HG02610 (cell line): ENCODE results near the gene TMEM164.

Source experiments
- ATAC-seq: cut with Tn5 transposase; IDR thresholded peaks from one replicate; pipeline ENCODE4 v1.9.1; 2021; ENCODE audit warnings: mild to moderate bottlenecking, moderate library complexity; ENCODE audit not compliant: unreplicated experiment

Gene TMEM164

GRCh38 chrX:110036162-110037033 lies 33.5 kb downstream of the TMEM164 start:
- no peak for ATAC-seq

DNA sequence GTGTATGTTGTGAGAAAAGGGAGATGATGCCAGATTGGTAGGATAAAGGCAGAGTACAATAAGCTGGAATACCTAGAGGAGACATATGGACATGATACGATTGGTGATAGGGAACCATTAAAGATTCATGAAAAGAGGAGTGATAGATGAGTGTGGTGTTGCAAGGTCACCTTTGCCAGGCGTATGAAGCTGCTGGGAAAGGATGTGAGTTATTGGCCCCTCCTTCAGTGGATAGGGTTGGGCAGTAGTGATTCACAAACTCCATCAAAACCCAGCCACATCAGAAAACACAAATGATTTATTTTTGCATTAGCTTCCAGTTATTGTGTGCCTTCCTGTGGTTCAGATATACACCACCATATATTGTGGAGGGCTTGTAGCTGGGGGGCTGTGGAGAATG lies 34.3 kb downstream of the TMEM164 start:
- ATAC-seq: no peak

- ATAC-seq: no peak
Measured at GRCh38 chrX:110038900-110039299, 36.0 kb downstream of the TMEM164 start.

- ATAC-seq: no peak
Measured at GRCh38 chrX:110041980-110042379, 39.1 kb downstream of the TMEM164 start.

GRCh38 chrX:110042496-110042895 lies 39.6 kb downstream of the TMEM164 start:
- ATAC-seq: no peak

- no peak for ATAC-seq
Measured at GRCh38 chrX:110043506-110043905, 40.6 kb downstream of the TMEM164 start.

DNA sequence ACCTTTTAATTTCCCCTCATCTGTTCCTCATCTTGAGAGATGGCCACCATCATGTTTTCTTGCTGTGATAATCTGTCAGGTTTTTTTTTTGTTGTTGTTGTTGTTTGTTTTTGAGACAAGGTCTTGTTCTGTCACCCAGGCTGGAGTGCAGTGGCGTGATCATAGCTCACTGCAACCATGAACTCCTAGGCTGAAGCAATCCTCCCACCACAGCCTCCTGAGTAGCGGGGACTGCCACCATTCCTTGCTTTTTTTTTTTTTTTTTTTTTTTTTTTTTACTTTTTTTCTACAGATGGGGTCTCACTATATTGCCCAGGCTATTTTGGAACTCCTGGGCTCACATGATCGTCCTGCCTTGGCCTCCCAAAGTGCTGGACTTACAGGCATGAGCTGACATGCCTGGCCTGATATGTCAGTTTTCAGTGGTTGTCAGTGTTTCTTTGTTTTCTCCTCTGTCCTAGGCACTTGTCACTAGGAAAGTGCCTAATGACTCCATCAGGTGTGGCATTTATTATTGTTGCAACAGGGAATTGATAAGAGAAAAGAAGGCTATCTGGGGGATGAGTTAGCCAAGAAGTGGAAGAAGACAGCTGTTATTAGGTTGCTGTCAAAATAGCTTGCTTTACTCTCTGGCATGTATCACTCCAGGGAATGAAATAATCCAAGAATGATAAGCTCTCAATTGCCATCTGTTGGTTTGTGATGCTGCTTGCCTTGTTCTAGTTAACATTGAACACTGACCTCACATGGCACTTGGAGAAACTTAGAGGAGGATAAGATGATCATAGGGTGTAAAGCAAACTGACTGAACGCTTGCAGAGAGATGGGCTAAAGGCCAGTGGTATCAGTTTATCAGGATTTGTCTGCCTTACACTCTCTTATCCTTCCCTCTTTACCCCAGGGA lies 41.7 kb downstream of the TMEM164 start:
- no peak for ATAC-seq

GRCh38 chrX:110045421-110045820 lies 42.5 kb downstream of the TMEM164 start:
- no peak for ATAC-seq

- no peak for ATAC-seq
Measured at GRCh38 chrX:110046001-110046400, 43.1 kb downstream of the TMEM164 start.

- no peak for ATAC-seq
Measured at GRCh38 chrX:110046971-110047370, 44.1 kb downstream of the TMEM164 start.

DNA sequence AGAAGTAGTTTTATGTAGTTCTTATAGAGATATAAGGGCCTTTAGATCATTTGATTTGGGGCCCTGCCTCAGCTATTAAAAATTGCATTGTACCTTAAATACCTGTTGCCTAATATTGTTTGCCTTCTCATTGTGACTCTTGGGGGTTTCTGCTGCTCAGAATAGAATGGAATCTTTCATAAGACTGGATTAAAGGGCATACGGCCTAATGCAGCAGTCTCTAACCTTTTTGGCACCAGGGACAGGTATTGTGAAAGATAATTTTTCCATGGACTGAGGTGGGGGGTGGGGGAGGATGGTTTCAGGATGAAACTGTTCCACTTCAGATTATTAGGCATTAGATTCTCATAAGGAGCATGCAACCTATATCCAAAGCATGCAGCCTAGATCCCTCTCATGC lies 46.2 kb downstream of the TMEM164 start:
- ATAC-seq: no peak

DNA sequence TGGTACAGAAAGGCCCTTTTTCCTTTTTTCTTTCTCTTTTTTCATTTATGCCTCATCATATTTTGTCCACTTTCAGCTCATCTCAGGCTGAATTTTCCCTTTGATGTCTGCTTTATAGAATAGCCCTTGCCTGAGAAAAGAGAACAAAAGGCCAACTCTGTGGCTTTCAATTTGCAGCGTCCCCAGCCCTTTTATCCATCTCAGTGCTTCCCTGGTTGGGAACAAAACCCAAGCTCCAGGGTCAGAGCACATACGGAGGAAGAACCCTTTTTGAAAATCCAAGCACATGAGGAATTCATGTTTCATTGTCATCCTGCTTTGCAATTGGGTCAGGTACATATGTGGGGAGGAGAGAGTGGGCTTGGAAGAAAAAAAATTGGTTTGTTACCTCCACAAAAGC lies 47.5 kb downstream of the TMEM164 start:
- no peak for ATAC-seq

DNA sequence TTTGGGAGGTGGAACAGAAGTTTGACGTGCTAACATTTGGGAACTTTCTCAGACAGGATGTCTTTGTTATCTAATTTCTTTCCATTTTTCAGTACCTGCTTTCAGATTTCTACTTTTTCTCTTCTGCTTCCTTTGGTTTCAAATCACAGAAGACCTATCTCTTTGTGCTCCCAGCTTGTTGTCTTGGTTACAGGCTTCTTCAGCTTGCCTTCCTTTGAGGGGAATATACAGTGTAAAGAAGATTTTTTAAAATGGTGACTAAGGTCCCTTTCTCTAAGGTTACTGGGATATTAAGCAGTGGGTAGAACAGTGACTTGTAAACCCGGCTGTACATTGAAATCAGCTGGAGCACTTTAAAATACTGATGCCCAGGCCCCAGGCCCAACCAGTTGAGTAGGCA lies 48.0 kb downstream of the TMEM164 start:
- ATAC-seq: no peak

- no peak for ATAC-seq
Measured at GRCh38 chrX:110051559-110051958, 48.6 kb downstream of the TMEM164 start.

DNA sequence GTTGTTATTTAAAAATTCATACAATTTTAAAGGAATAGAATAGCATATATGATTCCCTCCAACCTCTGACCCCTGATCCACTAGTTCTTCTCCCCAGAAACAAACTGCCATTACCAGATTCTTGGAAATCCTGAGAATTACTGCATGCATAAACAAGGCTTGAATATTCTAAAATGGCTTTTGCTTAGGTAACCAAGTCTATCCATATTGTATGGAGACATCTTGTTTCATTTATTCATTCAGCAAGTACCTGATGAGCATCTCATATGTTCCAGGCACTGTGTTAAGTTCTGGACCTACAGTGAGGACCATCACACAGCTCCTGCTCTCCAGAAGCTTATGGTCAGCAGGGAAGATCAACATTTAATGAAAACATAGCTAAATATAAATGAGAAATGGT lies 49.4 kb downstream of the TMEM164 start:
- ATAC-seq: no peak

- ATAC-seq: no peak
Measured at GRCh38 chrX:110053453-110053852, 50.5 kb downstream of the TMEM164 start.

- ATAC-seq: no peak
Measured at GRCh38 chrX:110055616-110056015, 52.7 kb downstream of the TMEM164 start.

DNA sequence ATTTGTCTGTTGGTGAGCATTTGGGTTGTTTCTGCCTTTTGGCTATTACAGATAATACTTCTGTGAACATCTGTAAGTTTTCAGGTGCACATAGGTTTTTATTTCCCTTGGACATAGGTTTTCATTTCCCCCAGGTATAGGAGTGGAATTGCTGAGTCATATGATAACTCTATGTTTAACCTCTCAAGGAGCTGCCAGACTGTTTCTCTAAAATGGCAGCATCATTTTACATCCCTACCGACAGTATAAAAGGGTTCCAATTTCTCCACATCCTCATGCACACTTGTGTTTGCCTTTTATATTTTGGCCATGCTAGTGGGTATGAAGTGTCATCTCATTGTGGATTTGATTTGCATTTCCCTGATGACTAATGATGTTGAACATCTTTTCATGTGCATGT lies 53.5 kb downstream of the TMEM164 start:
- ATAC-seq: no peak

GRCh38 chrX:110059410-110059809 lies 56.5 kb downstream of the TMEM164 start:
- ATAC-seq: no peak

- ATAC-seq: no peak
Measured at GRCh38 chrX:110060317-110060716, 57.4 kb downstream of the TMEM164 start.

DNA sequence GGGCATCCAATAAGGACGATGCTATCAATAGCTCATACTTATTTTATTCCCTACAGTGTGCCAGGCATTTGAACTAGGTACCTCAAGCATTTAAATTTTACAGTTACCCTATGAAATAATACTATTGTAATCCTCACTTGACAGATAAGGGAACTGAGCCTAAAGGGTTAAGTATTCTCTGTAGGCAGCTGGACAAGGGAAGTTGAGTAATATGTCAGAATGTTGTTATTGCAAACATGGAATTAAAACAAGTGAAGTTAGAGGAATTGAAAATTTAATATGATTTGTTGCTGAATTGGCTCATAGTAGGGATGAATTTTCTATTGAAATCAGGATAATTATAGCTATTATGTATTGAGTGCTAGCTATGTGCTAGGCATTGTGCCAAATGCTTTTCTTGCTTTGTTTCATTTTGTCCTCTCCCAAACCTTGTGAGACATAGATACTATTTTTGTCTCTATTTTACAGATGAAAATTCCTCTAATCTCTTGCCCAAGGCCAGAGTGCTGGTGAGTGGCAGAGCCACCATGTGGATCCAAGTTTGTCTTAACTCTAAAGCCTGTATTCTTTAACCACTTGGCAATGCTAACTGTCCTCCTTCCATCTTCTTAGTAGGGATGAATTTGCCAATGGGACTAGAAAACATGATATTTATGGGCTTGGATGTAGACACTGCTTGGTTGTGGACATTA lies 58.1 kb downstream of the TMEM164 start:
- ATAC-seq: no peak
